Endothelial cell of umbilical vein (primary cell): ENCODE measurements around the gene ADGRF3. TPM values are rescaled to one million over a fixed set of nuclear protein-coding genes. Genes with fewer than 3 reads are reported as not detected.

Experiments used
- BruUV-seq: library from RNA; stranded (reverse); fragments of 400-500 nt; replicated peaks from 2 replicates; lab custom pipeline; 2021; lab: Mats Ljungman, UMichigan
- CTCF ChIA-PET: fragments of 300-600, 350-600 bp; sonication (Branson Sonifier 250); formaldehyde crosslinking; loops from one replicate; lab custom pipeline; 2021; ENCODE audit warnings: antibody characterized with exemption, inconsistent platforms; lab: Charles Lee
- POLR2A ChIA-PET: fragments of 300-600, 350-600 bp; sonication (Branson Sonifier 250); formaldehyde crosslinking; loops from one replicate; lab custom pipeline; 2021; ENCODE audit warnings: antibody characterized with exemption, inconsistent platforms; lab: Charles Lee
- DNase-seq: peaks from one replicate; pipeline ENCODE4 v3.0.0-alpha.2; 2011; ENCODE audit warnings: low read depth, low spot score
- FAIRE-seq: peaks from 2 replicates; lab custom pipeline; 2011; peaks lifted over from hg19 to GRCh38; lab: Jason Lieb, UNC
- H2AFZ ChIP-seq: 2 replicates; pipeline ENCODE4 v1.6.0; 2012; ENCODE audit warnings: low read depth, low read length, control low read depth, inconsistent platforms
- H3K27ac ChIP-seq: 2 replicates; pipeline ENCODE4 v1.5.1; 2011; ENCODE audit warnings: low read depth, mild to moderate bottlenecking, control low read depth, low read length, moderate library complexity; ENCODE audit not compliant: insufficient read depth
- H3K27me3 ChIP-seq, 2 experiments: 2 replicates each; pipeline versions ENCODE4 v1.6.0 to v1.6.1; 2011; ENCODE audit warnings: low read length in 2 of 2, mixed read lengths in 1 of 2; ENCODE audit not compliant: control insufficient read depth in 2 of 2, insufficient read depth in 2 of 2
- H3K36me3 ChIP-seq, 2 experiments: 2 replicates in 1 of 2; 3 replicates in 1 of 2; pipeline ENCODE4 v1.5.1; 2011; ENCODE audit warnings: low read length in 2 of 2, mild to moderate bottlenecking in 1 of 2, moderate library complexity in 1 of 2; ENCODE audit not compliant: control insufficient read depth in 2 of 2, insufficient read depth in 2 of 2; ENCODE audit errors: extremely low read depth in 1 of 2
- H3K4me1 ChIP-seq: 3 replicates; pipeline ENCODE4 v1.5.1; 2011; ENCODE audit warnings: mild to moderate bottlenecking, low read length; ENCODE audit not compliant: control insufficient read depth, insufficient read depth; ENCODE audit errors: extremely low read depth
- H3K4me2 ChIP-seq: 2 replicates; pipeline ENCODE4 v1.6.1; 2011; ENCODE audit warnings: low read length, control low read depth, mixed read lengths; ENCODE audit not compliant: insufficient read depth
- H3K4me3 ChIP-seq, 3 experiments: fragments of 200-600 bp in 1 of 3; sonication (generic), shearing (Covaris generic) in 1 of 3; replicated peaks in 1 of 3; 2 replicates each; pipeline ENCODE4 v1.5.1; 2011 to 2016; ENCODE audit warnings: control low read depth in 3 of 3, low read length in 3 of 3, mild to moderate bottlenecking in 2 of 3, inconsistent platforms in 1 of 3, low read depth in 1 of 3, moderate library complexity in 1 of 3; ENCODE audit not compliant: insufficient read depth in 1 of 3
- H3K79me2 ChIP-seq: 2 replicates; pipeline ENCODE4 v1.6.0; 2012; ENCODE audit warnings: low read length, inconsistent platforms; ENCODE audit not compliant: control insufficient read depth, insufficient read depth
- H3K9ac ChIP-seq: replicated peaks from 2 replicates; pipeline ENCODE3; 2011; ENCODE audit warnings: low read length, control low read depth; ENCODE audit not compliant: insufficient read depth; ENCODE audit errors: extremely low read depth
- H3K9me1 ChIP-seq: replicated peaks from 3 replicates; pipeline ENCODE4 v1.6.0; 2011; ENCODE audit warnings: mild to moderate bottlenecking, low read length; ENCODE audit not compliant: control insufficient read depth, insufficient read depth; ENCODE audit errors: extremely low read depth
- H3K9me3 ChIP-seq: replicated peaks from 2 replicates; pipeline ENCODE4 v1.5.1; 2012; ENCODE audit warnings: low read length, inconsistent platforms; ENCODE audit not compliant: control insufficient read depth, insufficient read depth
- H4K20me1 ChIP-seq: replicated peaks from 2 replicates; pipeline ENCODE3; 2011; ENCODE audit warnings: mild to moderate bottlenecking, low read length; ENCODE audit not compliant: control insufficient read depth, insufficient read depth; ENCODE audit errors: extremely low read depth
- EZH2 ChIP-seq: IDR thresholded peaks from 2 replicates; pipeline ENCODE4 v1.6.1; 2012; ENCODE audit warnings: borderline replicate concordance, low read depth, mild to moderate bottlenecking, moderate library complexity, low read length, inconsistent platforms; ENCODE audit not compliant: severe bottlenecking
- FOS ChIP-seq: IDR thresholded peaks from 2 replicates; pipeline ENCODE4 v1.6.1; 2011; ENCODE audit warnings: mild to moderate bottlenecking, low read length, moderate library complexity, borderline replicate concordance; ENCODE audit not compliant: insufficient read depth
- GATA2 ChIP-seq: IDR thresholded peaks from 2 replicates; pipeline ENCODE4 v1.7.0; 2011; ENCODE audit warnings: low read depth, mild to moderate bottlenecking, moderate library complexity, mixed read lengths, low read length; ENCODE audit not compliant: insufficient read length, insufficient read depth
- JUN ChIP-seq: IDR thresholded peaks from 2 replicates; pipeline ENCODE4 v1.6.1; 2011; ENCODE audit warnings: borderline replicate concordance, low read depth; ENCODE audit not compliant: insufficient read length, insufficient read depth
- MYC ChIP-seq: IDR thresholded peaks from one replicate; pipeline ENCODE4 v1.6.1; 2011; ENCODE audit warnings: mild to moderate bottlenecking, low read depth, low read length
- POLR2A ChIP-seq: IDR thresholded peaks from 2 replicates; pipeline ENCODE4 v1.6.1; 2012; ENCODE audit warnings: low read depth, mild to moderate bottlenecking, control low read depth, low read length
- POLR2AphosphoS5 ChIP-seq: IDR thresholded peaks from 2 replicates; pipeline ENCODE4 v1.6.1; 2012; ENCODE audit warnings: low read depth, mild to moderate bottlenecking, control low read depth, low read length, moderate library complexity; ENCODE audit not compliant: insufficient read depth
- dilution Hi-C: fragments of 300-500 bp; cut with MboI; formaldehyde crosslinking; loops from one replicate; pipeline ENCODE4 v1.15.0; 2019; ENCODE audit warnings: low sequenced_read_pairs; ENCODE audit not compliant: extremely low pct_ligation_motif_present
- intact Hi-C: fragments of 100-400 bp; cut with micrococcal nuclease; formaldehyde crosslinking; loops from one replicate; pipeline ENCODE4 v1.10.0; 2022
- polyA plus RNA-seq, 4 experiments: library from polyadenylated mRNA; depleted of rRNA in 3 of 4; stranded (reverse) in 3 of 4; unstranded in 1 of 4; fragments of >200 nt; gene quantifications; 2 replicates each; pipeline versions ENCODE4 v1.2.1 to v1.2.3, GENCODE V29; 2011 to 2012; ENCODE audit warnings: missing spikeins in 1 of 4
- total RNA-seq: library from RNA; stranded (reverse); gene quantifications from 2 replicates; pipeline ENCODE4 v1.2.3, GENCODE V29; 2021
- TF ChIP-seq, protein P1 (sequence below), 2 donors: IDR thresholded peaks; 1 replicate in 1 of 2; 2 replicates in 1 of 2; pipeline ENCODE4 v1.5.1; 2011; ENCODE audit warnings: low read length in 2 of 2, mild to moderate bottlenecking in 2 of 2, moderate library complexity in 2 of 2, control low read depth in 1 of 2, inconsistent platforms in 1 of 2, low read depth in 1 of 2; ENCODE audit not compliant: insufficient read depth in 1 of 2; ENCODE audit errors: extremely low read depth in 1 of 2
- TF ChIP-seq, protein P2 (sequence below): IDR thresholded peaks from 2 replicates; pipeline ENCODE4 v1.6.1; 2011; ENCODE audit not compliant: insufficient read depth, insufficient read length

ADGRF3 gene
- total and polyA plus RNA-seq, 2 donors (not counting 3 experiments of a cell fraction or from before 2014, with no cell fraction given) = 0.21 to 0.73 TPM

GRCh38 chr2:26347286-26347865, 787 bp upstream of the ADGRF3 start:
- Histone ChIP-seq H3K79me2 (peaks cover 54% of the 10 kb centered on the region), H3K27ac (no peak overlapping the region), H3K4me3 (peak overlapping the region; percentile 78 to 89 (median 83)), H4K20me1 (no peaks in the 10 kb centered on the region), H2AFZ (no peak overlapping the region), H3K27me3 (no peaks in the 10 kb centered on the region), H3K9me3 (no peaks in the 10 kb centered on the region), H3K4me2 (peak overlapping the region; percentile 95), H3K36me3 (no peaks in the 10 kb centered on the region), H3K9ac (peak overlapping the region; percentile 96), H3K4me1 (peaks cover 20% of the 10 kb centered on the region), H3K9me1 (no peaks in the 10 kb centered on the region)
- DNase-seq = no peak
- POLR2A ChIA-PET = no interaction called here
- FAIRE-seq = peak; percentile 46
- intact Hi-C loops (no loop called here), dilution Hi-C loops (no loop called here)
- TF ChIP-seq EZH2 (no peak), GATA2 (no peak), POLR2A (no peak), POLR2AphosphoS5 (no peak), JUN (no peak), FOS (no peak), MYC (no peak)
- TF ChIP-seq, protein P1, sequence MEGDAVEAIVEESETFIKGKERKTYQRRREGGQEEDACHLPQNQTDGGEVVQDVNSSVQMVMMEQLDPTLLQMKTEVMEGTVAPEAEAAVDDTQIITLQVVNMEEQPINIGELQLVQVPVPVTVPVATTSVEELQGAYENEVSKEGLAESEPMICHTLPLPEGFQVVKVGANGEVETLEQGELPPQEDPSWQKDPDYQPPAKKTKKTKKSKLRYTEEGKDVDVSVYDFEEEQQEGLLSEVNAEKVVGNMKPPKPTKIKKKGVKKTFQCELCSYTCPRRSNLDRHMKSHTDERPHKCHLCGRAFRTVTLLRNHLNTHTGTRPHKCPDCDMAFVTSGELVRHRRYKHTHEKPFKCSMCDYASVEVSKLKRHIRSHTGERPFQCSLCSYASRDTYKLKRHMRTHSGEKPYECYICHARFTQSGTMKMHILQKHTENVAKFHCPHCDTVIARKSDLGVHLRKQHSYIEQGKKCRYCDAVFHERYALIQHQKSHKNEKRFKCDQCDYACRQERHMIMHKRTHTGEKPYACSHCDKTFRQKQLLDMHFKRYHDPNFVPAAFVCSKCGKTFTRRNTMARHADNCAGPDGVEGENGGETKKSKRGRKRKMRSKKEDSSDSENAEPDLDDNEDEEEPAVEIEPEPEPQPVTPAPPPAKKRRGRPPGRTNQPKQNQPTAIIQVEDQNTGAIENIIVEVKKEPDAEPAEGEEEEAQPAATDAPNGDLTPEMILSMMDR (IDR thresholded peaks at IDR 0.05; ENCODE audit: extremely low read depth in 1 of 2, insufficient read depth in 1 of 2, low read depth in 1 of 2, low read length in 2 of 2) = no peak
- TF ChIP-seq, protein P2, sequence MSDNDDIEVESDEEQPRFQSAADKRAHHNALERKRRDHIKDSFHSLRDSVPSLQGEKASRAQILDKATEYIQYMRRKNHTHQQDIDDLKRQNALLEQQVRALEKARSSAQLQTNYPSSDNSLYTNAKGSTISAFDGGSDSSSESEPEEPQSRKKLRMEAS = no peak
- CTCF ChIA-PET = interaction anchor here (0.6 to 0.8 kb wide), 2 partner anchors 19 to 156 kb away, joined by 3 to 4 read pairs; no protein-coding TSS in a partner anchor
- BruUV-seq = no TSS peak
